Activated CD4-positive, alpha-beta memory T cell treated with anti-CD3 and anti-CD28 coated beads for 36 hours (primary cell): ENCODE data around the gene EARS2. TPM values are rescaled to one million over a fixed set of nuclear protein-coding genes. Genes with fewer than 3 reads are reported as not detected.

Source experiments
- CTCF ChIA-PET: fragments of 350-600 bp; sonication (Branson Sonifier 250); formaldehyde crosslinking; loops from one replicate; lab custom pipeline; 2021; ENCODE audit warnings: antibody characterized with exemption, inconsistent platforms; lab: Charles Lee
- POLR2A ChIA-PET: fragments of 350-600 bp; sonication (Branson Sonifier 250); formaldehyde crosslinking; loops from one replicate; lab custom pipeline; 2021; ENCODE audit warnings: antibody characterized with exemption; lab: Charles Lee
- DNase-seq: peaks from one replicate; pipeline ENCODE4 v3.0.0-alpha.2; 2020
- H3K27ac Mint-ChIP-seq: one replicate; pipeline ENCODE4 v1.8.0; 2021; ENCODE audit warnings: mixed read lengths
- H3K27me3 Mint-ChIP-seq: one replicate; pipeline ENCODE4 v1.8.0; 2021; ENCODE audit warnings: mixed read lengths
- H3K36me3 Mint-ChIP-seq: one replicate; pipeline ENCODE4 v1.8.0; 2021; ENCODE audit warnings: mixed read lengths
- H3K4me1 Mint-ChIP-seq: one replicate; pipeline ENCODE4 v1.8.0; 2021; ENCODE audit warnings: low read depth, mixed read lengths
- H3K4me3 Mint-ChIP-seq: one replicate; pipeline ENCODE4 v1.8.0; 2021; ENCODE audit warnings: mild to moderate bottlenecking, mixed read lengths
- H3K9me3 Mint-ChIP-seq: one replicate; pipeline ENCODE4 v1.8.0; 2021; ENCODE audit warnings: mixed read lengths
- intact Hi-C: fragments of 100-400 bp; cut with micrococcal nuclease; formaldehyde crosslinking; loops from one replicate; pipeline ENCODE4 v1.15.1; 2023
- total RNA-seq, 2 experiments: library from RNA; stranded (reverse); gene quantifications; one replicate each; pipeline ENCODE4 v1.2.3, GENCODE V29; 2021

Gene EARS2
- total RNA-seq, 2 experiments from 2014 or later, result 21.6 to 23.6 TPM

DNA sequence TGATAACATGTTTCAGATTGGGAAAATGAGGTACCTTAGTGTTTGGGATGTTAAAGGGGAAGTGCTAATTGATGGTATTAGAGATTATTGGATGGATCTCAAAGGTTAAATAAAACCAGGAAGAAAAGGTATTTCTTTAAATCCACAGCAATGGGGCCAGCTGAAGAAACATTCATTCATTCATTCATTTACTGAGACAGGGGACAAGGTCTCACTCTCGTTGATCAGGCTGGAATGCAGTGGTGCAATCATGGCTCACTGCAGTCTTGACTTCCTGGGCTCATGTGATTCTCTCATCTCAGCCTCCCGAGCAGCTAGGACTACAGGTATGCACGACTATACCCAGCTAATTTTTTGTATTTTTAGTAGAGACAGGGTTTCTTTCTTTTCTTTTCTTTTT, 19.8 kb downstream of the EARS2 start:
- no peak for DNase-seq
- H3K27me3 Mint-ChIP-seq, result no peaks in the 10 kb centered on the region
- peaks cover 18% of the 10 kb centered on the region for H3K36me3 Mint-ChIP-seq
- no peak overlapping the region for H3K4me3 Mint-ChIP-seq
- H3K4me1 Mint-ChIP-seq, result peaks cover 10% of the 10 kb centered on the region
- H3K27ac Mint-ChIP-seq, result no peak overlapping the region
- H3K9me3 Mint-ChIP-seq, result no peaks in the 10 kb centered on the region
- POLR2A ChIA-PET, result no interaction called here
- intact Hi-C loops, result no loop called here
- CTCF ChIA-PET, result no interaction called here

- ChIA-PET POLR2A (no interaction called here), CTCF (no interaction called here)
- DNase-seq, result no peak
- H3K27me3 Mint-ChIP-seq, result no peaks in the 10 kb centered on the region
- H3K9me3 Mint-ChIP-seq, result no peaks in the 10 kb centered on the region
- intact Hi-C loops, result no loop called here
- H3K4me3 Mint-ChIP-seq, result no peak overlapping the region
- H3K36me3 Mint-ChIP-seq, result peaks cover 17% of the 10 kb centered on the region
- H3K4me1 Mint-ChIP-seq, result peaks cover 10% of the 10 kb centered on the region
- H3K27ac Mint-ChIP-seq, result no peak overlapping the region
These were observed 21.2 kb downstream of the EARS2 start for GRCh38 chr16:23535901-23536300.

GRCh38 chr16:23534868-23535860, 22.0 kb downstream of the EARS2 start:
- intact Hi-C loops, result no loop called here
- no peaks in the 10 kb centered on the region for H3K9me3 Mint-ChIP-seq
- H3K4me1 Mint-ChIP-seq, result peaks cover 10% of the 10 kb centered on the region
- no peak for DNase-seq
- H3K27me3 Mint-ChIP-seq, result no peaks in the 10 kb centered on the region
- ChIA-PET POLR2A (no interaction called here), CTCF (no interaction called here)
- H3K27ac Mint-ChIP-seq, result no peak overlapping the region
- H3K4me3 Mint-ChIP-seq, result no peak overlapping the region
- H3K36me3 Mint-ChIP-seq, result peaks cover 17% of the 10 kb centered on the region

GRCh38 chr16:23532448-23532847, 24.7 kb downstream of the EARS2 start:
- CTCF ChIA-PET, result interaction anchor here (0.6 kb wide), 1 partner anchor 68 kb away, joined by 4 read pairs; no protein-coding TSS in a partner anchor
- Mint-ChIP-seq H3K27ac (no peak overlapping the region), H3K9me3 (no peaks in the 10 kb centered on the region), H3K36me3 (peaks cover 19% of the 10 kb centered on the region), H3K4me3 (no peak overlapping the region), H3K4me1 (no peaks in the 10 kb centered on the region), H3K27me3 (no peaks in the 10 kb centered on the region)
- POLR2A ChIA-PET, result no interaction called here
- no peak for DNase-seq
- intact Hi-C loops, result no loop called here

DNA sequence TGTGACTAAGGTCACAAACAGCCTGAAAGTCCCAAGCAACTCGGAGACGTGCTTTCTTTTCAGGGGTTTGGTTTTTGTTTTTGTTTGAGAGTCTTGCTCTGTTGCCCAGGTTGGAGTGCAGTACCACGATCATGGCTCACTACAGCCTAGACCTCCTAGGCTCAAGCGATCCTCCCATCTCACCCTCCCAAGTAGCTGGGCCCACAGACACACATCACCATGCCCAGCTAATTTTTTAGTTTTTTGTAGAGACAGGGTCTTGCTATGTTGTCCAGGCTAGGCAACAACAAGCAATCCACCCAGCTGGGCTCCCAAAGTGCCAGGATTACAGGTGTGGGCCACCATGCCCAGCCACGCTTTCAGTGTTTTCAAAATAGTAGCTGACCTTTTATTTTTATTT, 27.1 kb downstream of the EARS2 start:
- H3K4me3 Mint-ChIP-seq, result no peak overlapping the region
- intact Hi-C loops, result no loop called here
- POLR2A ChIA-PET, result interaction anchor here (0.5 kb wide), 1 partner anchor 54 kb away, joined by 3 read pairs; no protein-coding TSS in a partner anchor
- peaks cover 24% of the 10 kb centered on the region for H3K36me3 Mint-ChIP-seq
- H3K27ac Mint-ChIP-seq, result no peak overlapping the region
- no peaks in the 10 kb centered on the region for H3K27me3 Mint-ChIP-seq
- CTCF ChIA-PET, result interaction anchor here (0.8 kb wide), 1 partner anchor 94 kb away, joined by 3 read pairs; no protein-coding TSS in a partner anchor
- no peak for DNase-seq
- H3K9me3 Mint-ChIP-seq, result no peaks in the 10 kb centered on the region
- no peaks in the 10 kb centered on the region for H3K4me1 Mint-ChIP-seq

- no peaks in the 10 kb centered on the region for H3K9me3 Mint-ChIP-seq
- DNase-seq, result no peak
- H3K36me3 Mint-ChIP-seq, result peaks cover 25% of the 10 kb centered on the region
- ChIA-PET CTCF (no interaction called here), POLR2A (no interaction called here)
- no peaks in the 10 kb centered on the region for H3K27me3 Mint-ChIP-seq
- intact Hi-C loops, result no loop called here
- no peak overlapping the region for H3K4me3 Mint-ChIP-seq
- H3K4me1 Mint-ChIP-seq, result no peaks in the 10 kb centered on the region
- H3K27ac Mint-ChIP-seq, result no peak overlapping the region
These were observed 28.4 kb downstream of the EARS2 start for GRCh38 chr16:23528644-23529310.

- Mint-ChIP-seq H3K4me1 (no peaks in the 10 kb centered on the region), H3K4me3 (no peak overlapping the region), H3K9me3 (no peaks in the 10 kb centered on the region), H3K27ac (no peak overlapping the region), H3K36me3 (peaks cover 28% of the 10 kb centered on the region), H3K27me3 (no peaks in the 10 kb centered on the region)
- POLR2A ChIA-PET, result no interaction called here
- CTCF ChIA-PET, result no interaction called here
- intact Hi-C loops, result no loop called here
- DNase-seq, result no peak
These were observed 29.0 kb downstream of the EARS2 start for GRCh38 chr16:23527961-23528643.

DNA sequence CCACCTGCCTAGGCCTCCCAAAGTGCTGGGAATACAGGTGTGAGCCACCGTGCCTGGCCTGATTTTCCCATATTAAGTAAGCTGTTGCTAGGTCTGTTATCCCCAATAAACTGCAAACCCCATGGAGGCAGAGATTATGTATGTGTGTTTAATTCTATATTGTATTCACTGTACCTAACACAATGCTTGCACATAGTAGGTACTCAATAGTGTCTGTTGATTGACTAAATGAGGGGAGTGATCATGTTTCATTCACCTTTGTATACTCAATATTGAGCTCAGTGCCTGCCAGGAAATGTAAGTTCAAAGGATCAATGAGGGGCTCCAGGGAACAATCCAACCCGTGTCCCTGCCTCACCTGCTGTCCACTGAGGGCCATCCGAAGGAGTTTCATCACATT, 32.3 kb downstream of the EARS2 start:
- Mint-ChIP-seq H3K4me1 (no peaks in the 10 kb centered on the region), H3K36me3 (peaks cover 42% of the 10 kb centered on the region)
- CTCF ChIA-PET, result no interaction called here

DNA sequence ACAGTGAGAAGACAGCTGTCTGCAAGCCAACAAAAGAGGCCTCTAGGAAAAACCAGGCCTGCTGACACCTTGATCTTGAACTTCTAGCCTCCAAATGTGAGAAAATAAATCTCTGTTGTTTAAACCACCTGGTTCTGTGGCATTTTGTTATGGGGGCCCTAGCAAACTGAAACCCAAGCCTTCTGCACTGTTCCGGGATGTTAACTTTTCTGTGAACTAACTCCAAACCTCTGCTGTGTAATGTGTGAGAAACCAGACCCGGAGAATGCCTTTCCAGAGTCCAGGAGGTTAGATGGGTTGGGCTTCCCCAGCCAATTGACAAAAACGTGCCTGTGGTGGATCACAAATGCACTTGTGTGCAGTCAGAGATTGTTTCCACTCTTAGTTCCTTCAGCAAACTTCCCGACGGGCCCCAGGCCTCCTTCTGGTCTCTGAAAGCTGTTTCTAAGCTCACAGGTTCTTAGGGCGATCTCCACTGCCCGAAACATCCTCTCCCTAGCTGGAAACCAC, 33.2 kb downstream of the EARS2 start:
- intact Hi-C loops, result no loop called here
- no peak overlapping the region for H3K27ac Mint-ChIP-seq
- H3K4me3 Mint-ChIP-seq, result no peak overlapping the region
- H3K9me3 Mint-ChIP-seq, result no peaks in the 10 kb centered on the region
- peaks cover 50% of the 10 kb centered on the region for H3K36me3 Mint-ChIP-seq
- DNase-seq, result no peak
- H3K27me3 Mint-ChIP-seq, result no peaks in the 10 kb centered on the region
- H3K4me1 Mint-ChIP-seq, result no peaks in the 10 kb centered on the region
- ChIA-PET POLR2A (no interaction called here), CTCF (no interaction called here)

More for the DNA sequence above, 32.3 kb downstream of the EARS2 start:
- POLR2A ChIA-PET, result no interaction called here
- Mint-ChIP-seq H3K4me3 (no peak overlapping the region), H3K27ac (no peak overlapping the region), H3K9me3 (no peaks in the 10 kb centered on the region), H3K27me3 (no peaks in the 10 kb centered on the region)
- no peak for DNase-seq
- intact Hi-C loops, result no loop called here

DNA sequence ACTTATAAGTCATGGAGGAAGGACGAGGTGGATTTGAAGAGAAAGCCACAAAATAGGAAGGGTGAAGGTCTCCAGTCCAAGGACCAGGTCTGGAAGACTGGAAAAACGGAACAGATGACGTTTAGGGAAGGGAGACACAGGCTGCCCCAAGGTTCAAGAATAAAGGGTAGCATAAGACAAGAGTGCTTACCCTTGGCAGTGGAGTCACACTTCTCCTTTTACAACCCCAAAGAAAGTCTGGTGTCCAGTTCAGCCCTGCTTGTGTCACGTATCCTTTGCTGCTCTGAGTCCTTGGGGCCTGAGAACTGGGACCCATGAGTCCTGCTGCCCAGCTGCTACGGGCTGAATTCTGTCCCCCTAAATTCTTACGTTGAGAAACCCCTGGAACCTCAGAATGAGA, 33.8 kb downstream of the EARS2 start:
- H3K36me3 Mint-ChIP-seq, result peaks cover 50% of the 10 kb centered on the region
- no peaks in the 10 kb centered on the region for H3K4me1 Mint-ChIP-seq
- H3K4me3 Mint-ChIP-seq, result no peak overlapping the region
- H3K9me3 Mint-ChIP-seq, result no peaks in the 10 kb centered on the region
- H3K27me3 Mint-ChIP-seq, result no peaks in the 10 kb centered on the region
- POLR2A ChIA-PET, result no interaction called here
- no peak overlapping the region for H3K27ac Mint-ChIP-seq
- no peak for DNase-seq
- CTCF ChIA-PET, result no interaction called here
- intact Hi-C loops, result no loop called here

GRCh38 chr16:23521965-23522364, 35.2 kb downstream of the EARS2 start:
- Mint-ChIP-seq H3K27me3 (no peaks in the 10 kb centered on the region), H3K27ac (no peak overlapping the region), H3K4me1 (peaks cover 2% of the 10 kb centered on the region), H3K4me3 (no peak overlapping the region), H3K36me3 (peaks cover 43% of the 10 kb centered on the region), H3K9me3 (no peaks in the 10 kb centered on the region)
- ChIA-PET CTCF (no interaction called here), POLR2A (no interaction called here)
- no peak for DNase-seq
- intact Hi-C loops, result no loop called here
